Mucosa of stomach (tissue), 1 donor: ENCODE results near the gene PRPS2.

Source experiments
- H3K27me3 ChIP-seq: one replicate; pipeline ENCODE4 v1.7.0; 2013; ENCODE audit warnings: mild to moderate bottlenecking, low read length; ENCODE audit not compliant: control insufficient read depth, insufficient read depth
- H3K36me3 ChIP-seq: one replicate; pipeline ENCODE4 v1.7.0; 2013; ENCODE audit warnings: low read length; ENCODE audit not compliant: control insufficient read depth, insufficient read depth
- H3K4me1 ChIP-seq: one replicate; pipeline ENCODE4 v1.7.0; 2013; ENCODE audit warnings: mild to moderate bottlenecking, low read length; ENCODE audit not compliant: control insufficient read depth, insufficient read depth
- H3K4me3 ChIP-seq: one replicate; pipeline ENCODE4 v1.7.0; 2013; ENCODE audit warnings: low read length
- H3K9ac ChIP-seq: one replicate; pipeline ENCODE4 v1.7.0; 2013; ENCODE audit warnings: mild to moderate bottlenecking, low read length, moderate library complexity
- H3K9me3 ChIP-seq: one replicate; pipeline ENCODE4 v1.7.0; 2013; ENCODE audit warnings: mild to moderate bottlenecking, low read length, moderate library complexity; ENCODE audit not compliant: control insufficient read depth
- donor health status: Pancreatic carcinoma.

The PRPS2 gene

GRCh38 chrX:12872741-12873140 lies 81.5 kb downstream of the PRPS2 start:
- H3K27me3 ChIP-seq: no peaks in the 10 kb centered on the region
- H3K4me1 ChIP-seq: no peaks in the 10 kb centered on the region
- H3K9me3 ChIP-seq: no peaks in the 10 kb centered on the region
- H3K4me3 ChIP-seq: no peak overlapping the region
- no peaks in the 10 kb centered on the region for H3K36me3 ChIP-seq
- no peak overlapping the region for H3K9ac ChIP-seq
